ENCODE measurements around the gene NDFIP2. TPM values are rescaled to one million over a fixed set of nuclear protein-coding genes. Genes with fewer than 3 reads are reported as not detected.

Gene NDFIP2
- total and polyA plus RNA-seq, 7 donors, result 9.2 to 52.2 (median 13.7) TPM

- Histone ChIP-seq H3K9me3 (no peaks in the 10 kb centered on the region), H3K4me3 (no peak overlapping the region), H3K27me3 (no peaks in the 10 kb centered on the region), H3K27ac (no peak overlapping the region), H3K36me3 (no peaks in the 10 kb centered on the region), H3K4me1 (no peaks in the 10 kb centered on the region)
- intact Hi-C loops (cut with DNase I), result no loop called here
- TF ChIP-seq POLR2AphosphoS5 (IDR thresholded peaks at IDR 0.05) (no peak), EP300 (IDR thresholded peaks at IDR 0.05) (no peak), POLR2A (IDR thresholded peaks at IDR 0.05) (no peak)
- DNase-seq, result no peak
- 41 to 81% methylated on average over 3 of the region's 3 CpGs for WGBS, 2 donors
Observed at GRCh38 chr13:79451500-79451962, 29.4 kb upstream of the NDFIP2 start.

DNA sequence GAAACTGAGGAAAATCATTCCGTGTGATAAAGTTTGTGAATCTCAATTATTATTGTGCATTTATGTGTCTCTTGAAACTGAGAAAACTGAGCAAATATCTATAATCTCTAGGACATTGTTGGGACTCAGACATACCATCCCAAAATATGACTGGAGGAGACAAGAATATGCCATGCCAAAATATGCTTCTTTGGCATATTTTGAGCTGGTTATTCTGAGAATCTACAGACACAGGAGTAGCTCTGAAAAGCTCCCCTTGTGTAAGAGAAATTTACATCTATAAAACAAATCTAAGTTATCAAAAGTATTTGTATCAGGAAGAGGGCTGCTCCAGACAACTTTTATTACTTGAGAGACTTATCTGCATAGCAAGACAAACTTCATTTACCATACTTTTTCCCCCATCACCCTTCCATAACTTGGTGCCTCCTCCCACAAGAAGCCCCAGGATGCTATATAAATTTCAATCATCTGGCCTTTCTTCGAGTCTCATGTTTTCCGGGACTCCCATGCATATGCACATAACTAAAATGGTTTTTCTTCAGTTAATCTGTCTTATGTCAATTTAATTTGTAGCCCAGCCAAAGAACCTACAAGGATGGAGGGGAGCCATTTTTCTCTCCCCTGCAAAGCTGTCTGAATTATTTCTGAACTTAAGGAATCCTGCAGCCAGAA, 28.6 kb upstream of the NDFIP2 start:
- Histone ChIP-seq H3K9me3 (no peaks in the 10 kb centered on the region), H3K4me1 (no peaks in the 10 kb centered on the region), H3K4me3 (no peak overlapping the region), H3K27ac (no peak overlapping the region), H3K27me3 (no peaks in the 10 kb centered on the region), H3K36me3 (no peaks in the 10 kb centered on the region)
- TF ChIP-seq EP300 (IDR thresholded peaks at IDR 0.05) (no peak), POLR2AphosphoS5 (IDR thresholded peaks at IDR 0.05) (no peak), POLR2A (IDR thresholded peaks at IDR 0.05) (no peak)
- TF ChIP-seq, protein P1, sequence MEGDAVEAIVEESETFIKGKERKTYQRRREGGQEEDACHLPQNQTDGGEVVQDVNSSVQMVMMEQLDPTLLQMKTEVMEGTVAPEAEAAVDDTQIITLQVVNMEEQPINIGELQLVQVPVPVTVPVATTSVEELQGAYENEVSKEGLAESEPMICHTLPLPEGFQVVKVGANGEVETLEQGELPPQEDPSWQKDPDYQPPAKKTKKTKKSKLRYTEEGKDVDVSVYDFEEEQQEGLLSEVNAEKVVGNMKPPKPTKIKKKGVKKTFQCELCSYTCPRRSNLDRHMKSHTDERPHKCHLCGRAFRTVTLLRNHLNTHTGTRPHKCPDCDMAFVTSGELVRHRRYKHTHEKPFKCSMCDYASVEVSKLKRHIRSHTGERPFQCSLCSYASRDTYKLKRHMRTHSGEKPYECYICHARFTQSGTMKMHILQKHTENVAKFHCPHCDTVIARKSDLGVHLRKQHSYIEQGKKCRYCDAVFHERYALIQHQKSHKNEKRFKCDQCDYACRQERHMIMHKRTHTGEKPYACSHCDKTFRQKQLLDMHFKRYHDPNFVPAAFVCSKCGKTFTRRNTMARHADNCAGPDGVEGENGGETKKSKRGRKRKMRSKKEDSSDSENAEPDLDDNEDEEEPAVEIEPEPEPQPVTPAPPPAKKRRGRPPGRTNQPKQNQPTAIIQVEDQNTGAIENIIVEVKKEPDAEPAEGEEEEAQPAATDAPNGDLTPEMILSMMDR (IDR thresholded peaks at IDR 0.05), result no peak
- intact Hi-C loops (cut with DNase I), result no loop called here
- 81 to 87% methylated on average over 3 of the region's 3 CpGs for WGBS, 2 donors
- no peak for DNase-seq

DNA sequence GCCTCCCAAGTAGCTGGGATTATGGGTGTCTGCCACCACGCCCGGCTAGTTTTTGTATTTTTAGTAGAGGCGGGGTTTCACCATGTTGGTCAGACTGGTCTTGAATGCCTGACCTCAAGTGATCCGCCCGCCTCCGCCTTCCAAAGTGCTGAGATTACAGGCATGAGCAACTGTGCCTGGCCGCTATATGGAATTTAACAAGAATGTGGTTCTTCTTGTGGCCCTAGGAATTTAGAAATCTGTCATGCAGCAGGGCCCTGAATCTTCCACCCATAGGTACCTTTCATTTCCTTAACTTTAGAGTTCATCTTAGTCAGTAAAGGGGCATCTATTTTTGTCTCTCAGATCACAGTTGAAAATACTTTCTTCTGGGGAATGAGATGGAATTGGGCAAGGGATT, 25.6 kb upstream of the NDFIP2 start:
- Histone ChIP-seq H3K4me1 (no peaks in the 10 kb centered on the region), H3K27me3 (no peaks in the 10 kb centered on the region), H3K36me3 (no peaks in the 10 kb centered on the region), H3K4me3 (no peak overlapping the region), H3K27ac (no peak overlapping the region), H3K9me3 (no peaks in the 10 kb centered on the region)
- no peak for DNase-seq
- WGBS, 2 donors, result 93 to 96% methylated on average over 7 of the region's 7 CpGs
- TF ChIP-seq POLR2A (IDR thresholded peaks at IDR 0.05) (no peak), POLR2AphosphoS5 (IDR thresholded peaks at IDR 0.05) (no peak), EP300 (IDR thresholded peaks at IDR 0.05) (no peak)
- TF ChIP-seq, protein P1 (IDR thresholded peaks at IDR 0.05), result no peak
- intact Hi-C loops (cut with DNase I), result no loop called here

DNA sequence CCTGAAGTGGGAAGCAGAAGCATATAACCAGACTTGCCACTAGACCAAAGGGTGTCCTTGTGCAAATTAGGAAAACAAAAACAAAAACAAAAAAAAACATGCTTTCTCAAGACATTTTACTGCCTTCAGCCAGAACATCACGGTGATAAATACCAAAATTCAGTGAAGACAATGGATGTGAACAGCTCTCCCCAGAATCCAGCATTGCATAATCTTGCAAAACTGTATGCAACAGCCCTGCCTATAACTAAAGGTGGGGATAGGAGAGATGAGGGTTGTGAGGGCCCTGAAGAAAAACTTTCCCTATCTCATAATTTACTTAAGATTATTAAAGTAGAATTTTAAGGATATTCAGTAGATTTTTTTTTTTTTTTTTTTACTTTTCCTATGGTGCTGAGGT, 24.9 kb upstream of the NDFIP2 start:
- H3K4me3 ChIP-seq, result no peak overlapping the region
- no peak overlapping the region for H3K27ac ChIP-seq
- intact Hi-C loops (cut with DNase I), result no loop called here
- no peak for DNase-seq
- no peaks in the 10 kb centered on the region for H3K36me3 ChIP-seq
- WGBS, 2 donors, result 91 to 97% methylated on average over 1 of the region's 1 CpG
- H3K9me3 ChIP-seq, result no peaks in the 10 kb centered on the region
- H3K27me3 ChIP-seq, result no peaks in the 10 kb centered on the region
- TF ChIP-seq, protein P1 (IDR thresholded peaks at IDR 0.05), result no peak
- TF ChIP-seq EP300 (IDR thresholded peaks at IDR 0.05) (no peak), POLR2AphosphoS5 (IDR thresholded peaks at IDR 0.05) (no peak), POLR2A (IDR thresholded peaks at IDR 0.05) (no peak)
- H3K4me1 ChIP-seq, result no peaks in the 10 kb centered on the region

GRCh38 chr13:79456656-79457365, 24.1 kb upstream of the NDFIP2 start:
- WGBS, 2 donors, result 94 to 96% methylated on average over 1 of the region's 1 CpG
- TF ChIP-seq EP300 (IDR thresholded peaks at IDR 0.05), result no peak
- no peak for TF ChIP-seq POLR2A (IDR thresholded peaks at IDR 0.05)
- TF ChIP-seq, protein P1 (IDR thresholded peaks at IDR 0.05), result no peak
- TF ChIP-seq POLR2AphosphoS5 (IDR thresholded peaks at IDR 0.05), result no peak
- no peak for DNase-seq

More at GRCh38 chr13:79456656-79457365, 24.1 kb upstream of the NDFIP2 start:
- Histone ChIP-seq H3K4me1 (no peaks in the 10 kb centered on the region), H3K36me3 (no peaks in the 10 kb centered on the region), H3K4me3 (no peak overlapping the region), H3K27me3 (no peaks in the 10 kb centered on the region), H3K9me3 (no peaks in the 10 kb centered on the region), H3K27ac (no peak overlapping the region)
- intact Hi-C loops (cut with DNase I), result no loop called here
